Testis (tissue), 3 donors: Measurements from ENCODE around the gene SLC6A7. TPM values are rescaled to one million over a fixed set of nuclear protein-coding genes. Genes with fewer than 3 reads are reported as not detected.

Experiments
- DNase-seq: peaks from one replicate; pipeline ENCODE4 v3.0.0-alpha.2; 2019
- H3K27ac ChIP-seq, 2 donors: fragments of 200-600 bp; sonication (generic); one replicate each; pipeline ENCODE4 v1.5.1; 2019
- H3K27me3 ChIP-seq: fragments of 200-600 bp; sonication (generic); one replicate; pipeline ENCODE4 v1.5.1; 2019
- H3K36me3 ChIP-seq: fragments of 200-600 bp; sonication (generic); one replicate; pipeline ENCODE4 v1.5.1; 2017; ENCODE audit warnings: low read depth; ENCODE audit errors: missing control alignments
- H3K4me1 ChIP-seq: fragments of 200-600 bp; sonication (generic); one replicate; pipeline ENCODE4 v1.5.1; 2019
- H3K4me3 ChIP-seq, 2 donors: fragments of 200-600 bp; sonication (generic); one replicate each; pipeline ENCODE4 v1.5.1; 2017 to 2019
- H3K9me3 ChIP-seq: fragments of 200-600 bp; sonication (generic); one replicate; pipeline ENCODE4 v1.5.1; 2017
- POLR2A ChIP-seq: fragments of 450-650 bp; IDR thresholded peaks from one replicate; pipeline ENCODE4 v1.6.1; 2017; ENCODE audit warnings: antibody characterized with exemption, mild to moderate bottlenecking, moderate library complexity
- WGBS, 2 donors: methylation state at CpG; one replicate each; pipeline ENCODE4 v1.1.5; 2018; 5-methylcytosine and 5-hydroxymethylcytosine counted together
- intact Hi-C: fragments of 100-400 bp; cut with DNase I; formaldehyde crosslinking; loops from one replicate; pipeline ENCODE4 v1.15.1; 2023; ENCODE audit warnings: low total_unique reads
- polyA plus RNA-seq: library from polyadenylated mRNA; stranded (reverse); fragments of 350-450 nt; fragmentation: Illumina TruSeq; extraction: RNeasy Lipid Tissue Mini Kit (QIAGEN cat#74804); gene quantifications from one replicate; pipeline ENCODE4 v1.2.3, GENCODE V29; 2014; ENCODE audit warnings: low read depth, low replicate concordance; ENCODE audit not compliant: insufficient read depth
- total RNA-seq, 2 donors: library from RNA; depleted of rRNA; stranded (reverse); fragments of >200 nt; gene quantifications; one replicate each; pipeline ENCODE4 v1.2.3, GENCODE V29; 2016
- TF ChIP-seq, protein P1 (sequence below), 3 experiments: fragments of 450-650 bp in 2 of 3; fragments of 200-600 bp in 1 of 3; sonication (generic) in 1 of 3; IDR thresholded peaks; one replicate each; pipeline ENCODE4 v1.5.1; 2016 to 2019; ENCODE audit warnings: antibody characterized with exemption in 3 of 3, mild to moderate bottlenecking in 2 of 3, moderate library complexity in 1 of 3

The SLC6A7 gene
- total and polyA plus RNA-seq, 3 donors from 2014 or later = 0.12 TPM; not detected in 2

DNA sequence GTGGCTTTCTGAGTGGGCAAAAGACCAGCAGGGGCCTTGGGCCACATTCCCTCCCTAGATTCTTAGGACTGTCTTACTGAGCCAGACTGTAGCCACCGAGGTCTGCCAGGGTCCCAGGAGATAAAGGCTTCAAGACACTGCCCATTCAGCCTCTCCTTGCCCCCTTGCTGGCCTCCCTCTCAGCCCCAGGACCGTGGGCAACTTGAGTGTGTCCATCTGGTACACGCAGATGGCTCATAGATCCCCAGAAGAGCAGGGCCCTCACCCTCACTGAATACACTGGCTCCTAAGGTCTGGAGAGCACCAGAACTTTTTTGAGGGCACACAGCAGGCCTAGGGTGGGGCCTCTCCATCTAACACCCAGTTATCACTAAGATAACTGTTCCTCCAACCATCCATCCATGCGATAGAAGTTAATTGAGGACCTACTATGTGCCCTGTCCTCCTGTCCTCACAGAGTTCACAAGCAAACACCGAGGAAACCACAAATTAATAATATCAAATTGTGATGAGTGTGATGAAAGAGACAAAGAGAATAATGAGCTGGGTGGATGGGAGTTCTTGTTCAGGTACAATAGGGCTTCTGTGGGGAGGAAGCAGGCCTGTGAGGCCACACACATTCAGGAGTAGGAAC lies 29.3 kb upstream of the SLC6A7 start:
- intact Hi-C loops = loop anchor here (2.0 kb wide), 1 partner anchor 52 kb away; no protein-coding TSS in a partner anchor

DNA sequence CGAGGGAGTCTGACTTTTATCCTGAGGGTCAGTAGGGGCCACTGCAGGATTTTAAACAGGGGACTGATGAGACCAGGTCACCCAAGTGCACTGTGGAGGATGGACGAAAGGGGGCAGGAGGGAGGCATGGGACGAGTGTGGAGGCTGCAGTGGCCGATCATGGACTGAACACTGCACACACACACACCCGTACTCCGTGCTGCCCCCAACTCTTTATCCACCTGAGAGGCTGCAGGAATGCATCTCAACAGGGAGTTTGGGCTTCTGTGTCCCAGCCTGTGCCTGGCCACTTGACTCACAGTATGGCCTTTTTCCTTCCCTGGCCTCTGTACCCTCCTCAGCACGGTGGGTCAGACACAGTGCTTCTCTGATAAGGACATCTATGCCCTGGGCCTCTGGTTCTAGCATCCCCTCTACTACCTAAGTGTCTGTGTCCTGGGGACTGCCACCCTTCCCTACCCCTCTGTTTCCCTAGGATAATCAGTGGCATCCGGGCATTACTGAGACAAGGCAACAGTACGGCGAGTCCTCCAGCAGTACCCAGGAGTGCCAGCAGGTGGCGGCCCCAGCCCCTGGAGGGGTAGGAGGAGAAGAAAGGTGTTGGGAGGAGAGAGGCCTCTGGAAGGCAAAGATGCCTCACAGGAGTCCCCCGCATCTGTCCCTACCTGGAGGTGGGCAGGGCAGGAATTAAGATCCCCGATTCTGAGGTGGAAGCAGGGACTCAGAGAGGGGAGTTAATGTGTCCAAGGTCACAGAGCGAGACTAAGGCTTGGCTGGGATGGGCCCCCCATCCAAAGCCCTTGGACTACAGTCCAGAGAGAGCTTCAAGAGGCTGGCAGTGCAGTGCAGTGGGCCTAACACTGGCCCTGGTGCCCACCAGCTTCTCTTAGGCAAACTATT lies 28.4 kb upstream of the SLC6A7 start:
- TF ChIP-seq, protein P1, sequence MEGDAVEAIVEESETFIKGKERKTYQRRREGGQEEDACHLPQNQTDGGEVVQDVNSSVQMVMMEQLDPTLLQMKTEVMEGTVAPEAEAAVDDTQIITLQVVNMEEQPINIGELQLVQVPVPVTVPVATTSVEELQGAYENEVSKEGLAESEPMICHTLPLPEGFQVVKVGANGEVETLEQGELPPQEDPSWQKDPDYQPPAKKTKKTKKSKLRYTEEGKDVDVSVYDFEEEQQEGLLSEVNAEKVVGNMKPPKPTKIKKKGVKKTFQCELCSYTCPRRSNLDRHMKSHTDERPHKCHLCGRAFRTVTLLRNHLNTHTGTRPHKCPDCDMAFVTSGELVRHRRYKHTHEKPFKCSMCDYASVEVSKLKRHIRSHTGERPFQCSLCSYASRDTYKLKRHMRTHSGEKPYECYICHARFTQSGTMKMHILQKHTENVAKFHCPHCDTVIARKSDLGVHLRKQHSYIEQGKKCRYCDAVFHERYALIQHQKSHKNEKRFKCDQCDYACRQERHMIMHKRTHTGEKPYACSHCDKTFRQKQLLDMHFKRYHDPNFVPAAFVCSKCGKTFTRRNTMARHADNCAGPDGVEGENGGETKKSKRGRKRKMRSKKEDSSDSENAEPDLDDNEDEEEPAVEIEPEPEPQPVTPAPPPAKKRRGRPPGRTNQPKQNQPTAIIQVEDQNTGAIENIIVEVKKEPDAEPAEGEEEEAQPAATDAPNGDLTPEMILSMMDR (IDR thresholded peaks at IDR 0.05) = peak; percentile 89 to 93 (median 90)
- TF ChIP-seq POLR2A = no peak
- intact Hi-C loops = loop anchor here (2.0 kb wide), 1 partner anchor 51 kb away; no protein-coding TSS in a partner anchor
- peaks cover 43% of the 10 kb centered on the region for H3K4me1 ChIP-seq
- H3K9me3 ChIP-seq = no peaks in the 10 kb centered on the region
- no peak overlapping the region for H3K4me3 ChIP-seq
- H3K27me3 ChIP-seq = no peaks in the 10 kb centered on the region
- peak; percentile 82 for DNase-seq
- peak overlapping the region in 1 of 2 donors; percentile 81 for H3K27ac ChIP-seq
- 47 to 49% methylated on average over 14 of the region's 14 CpGs for WGBS, 2 donors
- H3K36me3 ChIP-seq = no peaks in the 10 kb centered on the region

More for the DNA sequence above, 29.3 kb upstream of the SLC6A7 start:
- DNase-seq = no peak
- no peak overlapping the region for H3K4me3 ChIP-seq
- no peaks in the 10 kb centered on the region for H3K27me3 ChIP-seq
- H3K9me3 ChIP-seq = no peaks in the 10 kb centered on the region
- 53 to 61% methylated on average over 3 to 5 of the region's 5 CpGs for WGBS, 2 donors
- peaks cover 49% of the 10 kb centered on the region for H3K4me1 ChIP-seq
- H3K27ac ChIP-seq = peak overlapping the region; percentile 64 to 81
- no peak for TF ChIP-seq POLR2A
- TF ChIP-seq, protein P1 (IDR thresholded peaks at IDR 0.05) = no peak
- H3K36me3 ChIP-seq = no peaks in the 10 kb centered on the region

DNA sequence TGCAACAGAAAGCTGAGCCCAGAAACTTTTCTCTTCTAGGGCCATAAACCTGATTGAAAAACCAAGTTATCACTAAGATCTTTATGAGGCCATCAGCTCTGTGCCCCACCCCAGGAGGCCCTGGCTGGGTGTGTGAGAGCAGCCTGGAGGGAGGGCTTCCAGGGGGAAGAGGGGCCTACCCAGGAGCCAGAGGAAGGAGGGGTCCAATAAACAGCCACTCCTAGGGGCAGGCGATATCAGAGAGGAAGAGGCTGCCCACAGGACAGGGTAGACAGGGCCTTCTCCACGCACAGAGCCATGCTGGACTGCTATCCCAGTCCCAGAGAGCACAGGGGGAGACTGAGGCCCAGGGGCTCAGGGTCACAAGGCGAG lies 27.7 kb upstream of the SLC6A7 start:
- Histone ChIP-seq H3K9me3 (no peaks in the 10 kb centered on the region), H3K4me3 (no peak overlapping the region), H3K27me3 (no peaks in the 10 kb centered on the region), H3K36me3 (no peaks in the 10 kb centered on the region), H3K4me1 (peaks cover 39% of the 10 kb centered on the region), H3K27ac (peak overlapping the region in 1 of 2 donors; percentile 11)
- TF ChIP-seq, protein P1 (IDR thresholded peaks at IDR 0.05) = no peak
- TF ChIP-seq POLR2A = no peak
- intact Hi-C loops = no loop called here
- no peak for DNase-seq
- WGBS, 2 donors = 96 to 100% methylated on average over 2 to 3 of the region's 3 CpGs

DNA sequence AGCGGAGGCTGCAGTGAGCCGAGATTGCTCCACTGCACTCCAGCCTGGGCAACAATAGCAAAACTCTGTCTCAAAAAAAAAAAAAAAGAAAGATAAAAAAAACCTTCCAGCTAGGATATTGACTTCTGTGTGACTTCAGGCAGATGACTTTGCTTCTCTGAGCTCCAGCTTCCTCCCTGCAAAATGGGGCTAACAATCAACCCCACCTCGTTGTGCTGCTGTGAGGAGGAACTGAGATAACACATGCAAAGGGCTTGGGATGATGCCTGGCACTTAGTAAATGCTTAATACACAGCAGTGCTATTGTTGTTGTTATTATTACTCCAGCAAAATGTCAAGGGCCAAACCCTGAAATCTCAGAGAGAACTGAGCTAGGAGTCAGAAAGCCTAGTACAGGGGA lies 26.8 kb upstream of the SLC6A7 start:
- Histone ChIP-seq H3K27me3 (no peaks in the 10 kb centered on the region), H3K36me3 (no peaks in the 10 kb centered on the region), H3K27ac (peak overlapping the region in 1 of 2 donors; percentile 83), H3K4me1 (peaks cover 38% of the 10 kb centered on the region), H3K4me3 (no peak overlapping the region), H3K9me3 (no peaks in the 10 kb centered on the region)
- no peak for DNase-seq
- intact Hi-C loops = no loop called here
- TF ChIP-seq POLR2A = no peak
- TF ChIP-seq, protein P1 (IDR thresholded peaks at IDR 0.05) = no peak
- 69% methylated on average over 3 of the region's 3 CpGs for WGBS, 2 donors
